ENCODE data around the gene SLC35F5.
"Not testable (repeated sequence)": the region's sequence is repeated elsewhere in the genome, so short reads cannot be mapped to it uniquely, and the experiment has no call there.

Gene SLC35F5

DNA sequence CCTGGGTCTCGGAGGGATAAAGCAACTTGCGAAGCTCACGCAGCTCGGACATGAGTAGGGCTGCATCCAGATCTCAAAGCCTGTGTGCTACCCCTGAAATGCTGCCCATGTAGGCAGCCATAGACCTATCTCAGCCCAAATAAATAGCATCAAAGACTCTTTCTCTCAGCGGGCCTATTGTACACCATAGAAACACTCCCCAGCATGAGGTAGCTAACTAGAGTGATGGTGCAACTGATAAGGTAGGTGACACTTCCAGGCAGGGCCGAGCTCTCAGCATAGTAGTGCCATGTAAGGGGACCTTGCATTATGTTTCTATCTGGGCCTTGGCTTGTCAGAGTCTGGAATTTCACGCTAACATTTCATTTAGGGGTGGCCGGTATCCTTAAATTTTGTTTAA, 77.0 kb downstream of the SLC35F5 start:
- no peak for DNase-seq (ENCODE audit: low read depth)
- no peak for TF ChIP-seq CTCF (IDR thresholded peaks at IDR 0.05; ENCODE audit: low read length, missing control alignments)
- no peak overlapping the region for H3K4me3 ChIP-seq (replicated peaks; ENCODE audit: low read depth, low read length)

DNA sequence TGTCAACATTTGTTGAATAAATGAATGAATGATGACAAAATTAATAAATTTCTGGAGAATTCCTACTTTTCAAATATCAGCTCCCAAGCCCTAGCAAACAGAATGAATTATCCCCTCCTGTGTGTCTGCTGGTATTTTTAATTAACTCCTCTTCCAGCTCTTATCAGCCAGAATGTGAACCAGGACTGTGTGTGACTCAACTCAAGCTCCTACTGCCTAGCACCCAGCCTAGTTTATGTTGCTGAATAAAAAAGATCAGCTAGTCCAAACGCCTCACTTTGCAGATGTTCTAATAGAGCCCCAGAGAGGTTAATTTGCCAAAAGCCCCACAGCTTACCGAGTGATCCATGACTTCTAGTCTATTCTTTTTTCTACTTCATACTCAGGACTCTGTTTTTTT, 79.1 kb downstream of the SLC35F5 start:
- no peak for DNase-seq (ENCODE audit: low read depth)
- no peak for TF ChIP-seq CTCF (IDR thresholded peaks at IDR 0.05; ENCODE audit: low read length, missing control alignments)
- H3K4me3 ChIP-seq (replicated peaks; ENCODE audit: low read depth, low read length) = no peak overlapping the region

DNA sequence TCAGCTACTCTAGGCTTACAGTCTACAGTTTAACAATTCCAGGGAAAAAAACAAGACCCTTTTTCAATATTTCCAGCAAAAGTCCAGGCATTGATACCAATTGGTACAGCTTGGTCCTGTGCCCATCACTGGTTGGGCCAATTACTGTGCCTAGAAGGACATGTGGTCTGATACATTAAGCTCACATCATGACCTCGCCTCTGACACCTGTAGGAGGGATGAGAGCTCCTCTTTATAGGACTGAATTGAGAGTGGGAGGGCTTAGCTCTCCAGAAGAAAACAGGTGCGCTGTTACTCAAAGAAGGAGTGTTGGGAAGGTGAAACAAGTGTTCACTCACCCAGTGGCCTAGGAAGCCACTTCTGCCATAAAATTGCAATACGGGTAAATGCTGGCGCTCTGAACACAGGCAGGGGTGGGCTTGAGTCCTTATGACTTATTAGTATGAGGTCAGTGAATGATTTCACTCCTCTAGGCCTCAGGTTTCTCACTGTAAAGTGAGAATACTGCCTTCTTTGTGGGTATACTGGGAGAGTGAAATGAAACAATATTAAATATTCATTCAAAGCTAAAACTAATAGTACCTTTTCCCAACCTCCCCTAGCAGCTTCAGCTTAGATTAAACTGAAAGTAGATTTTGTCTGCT, 79.7 kb downstream of the SLC35F5 start:
- H3K4me3 ChIP-seq (replicated peaks; ENCODE audit: low read depth, low read length) = no peak overlapping the region
- DNase-seq (ENCODE audit: low read depth) = no peak
- no peak for TF ChIP-seq CTCF (IDR thresholded peaks at IDR 0.05; ENCODE audit: low read length, missing control alignments)

DNA sequence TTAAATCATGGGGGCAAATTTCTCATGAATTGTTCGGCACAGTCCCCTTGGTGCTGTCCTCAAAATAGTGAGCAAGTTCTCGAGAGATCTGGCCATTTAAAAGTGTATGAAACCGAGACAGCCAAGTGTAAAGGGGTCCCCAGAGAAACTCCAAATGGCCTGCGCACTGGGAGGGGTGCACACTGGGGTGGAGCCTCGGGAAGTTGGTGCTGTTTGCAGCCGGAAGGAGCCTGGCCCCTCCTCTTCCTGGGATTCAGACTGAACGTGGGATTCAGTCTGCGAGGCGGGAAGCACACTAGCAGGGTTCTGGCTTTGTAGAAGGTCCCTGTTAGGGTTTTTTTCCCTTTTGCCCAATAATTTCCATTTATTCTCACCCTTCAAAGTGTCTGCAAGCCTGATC, 80.6 kb downstream of the SLC35F5 start:
- no peak overlapping the region for H3K4me3 ChIP-seq (replicated peaks; ENCODE audit: low read depth, low read length)
- no peak for DNase-seq (ENCODE audit: low read depth)
- no peak for TF ChIP-seq CTCF (IDR thresholded peaks at IDR 0.05; ENCODE audit: low read length, missing control alignments)

GRCh38 chr2:113672326-113672932, 84.0 kb downstream of the SLC35F5 start:
- no peak for DNase-seq (ENCODE audit: low read depth)
- TF ChIP-seq CTCF (IDR thresholded peaks at IDR 0.05; ENCODE audit: low read length, missing control alignments) = no peak
- H3K4me3 ChIP-seq (replicated peaks; ENCODE audit: low read depth, low read length) = no peak overlapping the region

GRCh38 chr2:113669013-113669412, 87.4 kb downstream of the SLC35F5 start:
- DNase-seq (ENCODE audit: low read depth); H3K4me3 ChIP-seq (replicated peaks; ENCODE audit: low read depth, low read length): not testable (repeated sequence)

DNA sequence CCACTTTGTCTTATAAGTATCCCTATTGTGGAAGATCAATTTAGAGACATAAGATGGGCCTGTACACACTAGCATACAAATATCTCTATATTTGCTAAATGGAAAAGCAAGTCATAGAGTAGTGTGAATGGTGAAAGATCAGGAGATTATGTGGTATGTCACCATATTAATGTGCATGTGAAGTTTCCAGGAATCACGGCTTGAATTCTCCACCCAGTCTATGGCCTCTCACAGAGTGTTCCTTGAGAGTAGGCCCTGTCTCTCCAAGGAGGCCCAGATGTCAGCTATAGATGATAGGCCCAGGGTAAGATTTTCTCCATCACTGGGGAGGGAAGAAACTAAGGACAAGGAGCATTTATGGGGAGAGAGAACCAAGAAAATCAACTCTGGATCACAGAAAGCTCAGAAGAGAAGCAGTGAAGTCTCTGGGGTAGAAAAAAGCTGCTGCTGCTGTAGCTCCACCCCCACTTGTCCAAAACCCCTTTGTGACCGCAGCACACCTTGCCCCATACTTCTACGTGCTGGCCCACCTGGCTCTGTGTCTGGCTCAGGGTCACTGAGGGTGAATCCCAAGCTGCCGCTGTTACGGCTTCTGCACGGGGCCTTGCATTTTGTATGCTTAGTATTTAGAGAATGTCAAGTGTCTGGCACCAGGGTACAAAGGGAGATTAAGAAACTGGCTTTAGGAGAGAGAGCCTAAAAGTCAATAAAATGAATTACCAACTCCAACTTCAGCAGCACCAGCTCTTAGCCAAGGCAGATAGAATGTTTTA, 91.5 kb downstream of the SLC35F5 start:
- H3K4me3 ChIP-seq (replicated peaks; ENCODE audit: low read depth, low read length); DNase-seq (ENCODE audit: low read depth): not testable (repeated sequence)

DNA sequence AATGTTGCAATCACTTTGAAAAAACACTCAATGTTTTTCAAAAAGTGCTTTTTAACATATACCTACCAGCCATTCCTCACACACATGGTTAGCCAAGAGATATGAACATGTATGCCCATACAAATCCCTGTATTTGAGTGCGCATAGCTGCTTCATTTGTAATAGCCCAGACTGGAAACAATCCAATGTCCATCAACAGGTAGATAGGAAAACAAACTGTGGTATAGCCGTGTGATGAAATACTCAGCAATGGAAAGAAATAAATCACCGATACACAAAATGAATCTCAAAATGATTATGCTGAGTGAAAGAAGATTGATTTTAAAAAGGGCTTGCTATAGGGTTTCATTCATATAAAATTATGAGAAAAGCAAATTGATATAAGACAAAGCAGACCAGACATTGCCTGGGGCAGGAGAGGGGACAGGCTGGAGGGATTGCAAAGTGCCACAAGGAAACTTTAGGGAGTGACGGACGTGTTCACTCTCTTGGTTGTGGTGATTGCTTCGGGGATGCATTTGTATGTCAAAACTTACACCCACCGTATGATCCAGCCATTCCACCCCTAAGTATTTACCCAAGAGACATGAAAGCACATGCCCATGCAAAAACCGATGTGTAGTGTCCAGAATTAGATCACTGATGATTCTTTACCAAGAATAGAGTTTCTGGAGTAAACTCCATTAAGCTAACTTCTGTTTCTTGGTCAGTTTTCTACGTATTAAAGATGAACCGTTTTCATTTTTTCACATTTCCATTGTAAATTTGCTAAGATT, 93.0 kb downstream of the SLC35F5 start:
- not testable (repeated sequence) for H3K4me3 ChIP-seq (replicated peaks; ENCODE audit: low read depth, low read length); DNase-seq (ENCODE audit: low read depth)

All from fibroblast of pulmonary artery (primary cell).